Measurements from ENCODE around the gene HOXA3. TPM values are rescaled to one million over a fixed set of nuclear protein-coding genes. Genes with fewer than 3 reads are reported as not detected.
A peak's percentile ranks its signal among the peaks of the same experiment; 100 is the strongest.

HOXA3 gene
- total RNA-seq, 1 donor from 2014 or later: 12.1 TPM

DNA sequence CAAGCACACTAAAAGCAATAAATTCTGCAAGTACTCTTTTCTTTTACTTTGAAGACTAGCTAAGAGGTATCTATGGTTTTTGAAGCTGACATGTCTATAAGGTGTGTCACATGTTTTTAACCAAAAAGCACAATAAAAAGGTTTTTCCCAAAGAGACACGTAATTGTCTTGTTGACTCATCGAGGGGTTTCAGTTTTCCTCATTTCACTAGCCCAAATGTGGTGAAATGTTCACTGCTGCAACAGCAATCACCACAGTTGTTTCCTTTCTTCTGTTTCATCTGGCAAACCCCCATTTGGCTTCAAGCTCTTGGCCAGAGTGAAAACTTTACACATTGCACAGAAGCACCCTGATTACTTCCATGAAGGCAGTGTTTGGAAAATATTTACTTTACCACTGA lies 18.0 kb downstream of the HOXA3 start:
- no peak for TF ChIP-seq CTCF (IDR thresholded peaks at IDR 0.05)
- H3K36me3 Mint-ChIP-seq (ENCODE audit: low read depth): no peaks in the 10 kb centered on the region
- H3K4me1 Mint-ChIP-seq (ENCODE audit: low read depth): no peaks in the 10 kb centered on the region
- H3K27ac Mint-ChIP-seq (ENCODE audit: unreplicated experiment): no peak overlapping the region
- no peak overlapping the region for H3K4me3 Mint-ChIP-seq (ENCODE audit: unreplicated experiment)
- no peak for DNase-seq (ENCODE audit: low spot score)
- peaks cover 82% of the 10 kb centered on the region for H3K27me3 Mint-ChIP-seq (ENCODE audit: low read depth)
- no peaks in the 10 kb centered on the region for H3K9me3 Mint-ChIP-seq (ENCODE audit: low read depth)

DNA sequence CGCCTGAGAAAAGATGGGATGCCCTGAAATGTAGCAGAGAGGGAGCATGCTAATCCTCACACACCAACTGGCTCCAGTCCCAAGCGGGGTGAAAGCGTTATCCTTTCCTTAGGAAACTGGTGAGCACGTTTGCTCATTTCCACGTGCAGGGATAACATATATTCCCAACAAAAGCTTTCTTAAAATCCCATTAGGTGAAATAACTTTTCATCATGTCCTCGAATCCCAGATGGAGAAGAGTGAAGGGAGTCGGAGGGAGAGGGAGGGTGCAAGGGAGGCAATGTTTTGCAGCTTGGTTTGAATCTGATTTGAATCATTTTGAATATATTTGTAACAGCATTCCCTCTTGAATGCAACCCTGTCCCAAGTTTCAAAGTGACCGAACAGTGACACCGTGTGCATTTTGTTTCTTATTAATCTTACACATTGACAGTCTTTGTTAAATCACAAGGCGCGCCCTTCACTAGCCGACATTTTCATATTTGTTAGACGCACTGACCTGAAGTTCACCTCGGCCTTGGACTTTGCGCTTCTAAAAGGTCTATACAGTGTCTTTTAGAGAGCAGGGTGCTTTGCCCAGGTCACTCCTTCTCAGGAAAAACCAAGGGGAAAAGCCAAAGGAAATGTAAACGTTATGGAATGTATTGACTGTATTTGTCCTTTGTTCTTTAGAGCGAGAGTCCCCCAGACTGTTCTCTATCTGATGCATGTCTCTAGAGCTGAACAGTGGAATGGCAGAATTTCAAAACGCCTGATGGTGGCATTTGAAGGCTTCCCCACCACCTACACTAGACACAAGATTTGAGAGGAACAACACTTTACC lies 18.8 kb downstream of the HOXA3 start:
- H3K27me3 Mint-ChIP-seq (ENCODE audit: low read depth): peaks cover 85% of the 10 kb centered on the region
- H3K9me3 Mint-ChIP-seq (ENCODE audit: low read depth): no peaks in the 10 kb centered on the region
- DNase-seq (ENCODE audit: low spot score): no peak
- no peak for TF ChIP-seq CTCF (IDR thresholded peaks at IDR 0.05)
- peaks cover 5% of the 10 kb centered on the region for H3K36me3 Mint-ChIP-seq (ENCODE audit: low read depth)
- no peak overlapping the region for H3K27ac Mint-ChIP-seq (ENCODE audit: unreplicated experiment)
- H3K4me3 Mint-ChIP-seq (ENCODE audit: unreplicated experiment): no peak overlapping the region
- no peaks in the 10 kb centered on the region for H3K4me1 Mint-ChIP-seq (ENCODE audit: low read depth)

DNA sequence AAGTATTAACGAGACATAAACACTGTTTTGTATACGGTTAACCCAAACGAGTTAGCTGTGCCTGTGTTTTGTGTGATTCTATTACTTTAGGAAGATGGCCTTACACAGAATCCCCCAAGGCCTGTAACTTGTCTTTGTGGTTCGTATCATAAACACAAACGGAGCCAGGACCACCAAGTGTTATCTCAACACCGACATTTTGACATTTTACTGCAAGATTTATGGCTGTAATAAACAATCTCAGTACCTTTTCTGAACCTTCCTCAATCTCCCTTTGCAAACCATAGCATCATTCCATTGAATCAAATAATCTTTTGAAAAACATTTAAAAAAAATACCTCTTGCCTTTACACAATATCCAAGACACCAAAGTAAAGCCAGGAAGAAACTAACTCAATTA lies 19.4 kb downstream of the HOXA3 start:
- no peak overlapping the region for H3K4me3 Mint-ChIP-seq (ENCODE audit: unreplicated experiment)

GRCh38 chr7:27132214-27132613 lies 20.2 kb downstream of the HOXA3 start:
- no peak overlapping the region for H3K4me3 Mint-ChIP-seq (ENCODE audit: unreplicated experiment)
- no peak for TF ChIP-seq CTCF (IDR thresholded peaks at IDR 0.05)
- no peak for DNase-seq (ENCODE audit: low spot score)
- H3K27ac Mint-ChIP-seq (ENCODE audit: unreplicated experiment): no peak overlapping the region
- H3K36me3 Mint-ChIP-seq (ENCODE audit: low read depth): peaks cover 6% of the 10 kb centered on the region
- no peaks in the 10 kb centered on the region for H3K4me1 Mint-ChIP-seq (ENCODE audit: low read depth)
- H3K9me3 Mint-ChIP-seq (ENCODE audit: low read depth): no peaks in the 10 kb centered on the region
- H3K27me3 Mint-ChIP-seq (ENCODE audit: low read depth): peaks cover 85% of the 10 kb centered on the region

More for the DNA sequence above, 19.4 kb downstream of the HOXA3 start:
- H3K4me1 Mint-ChIP-seq (ENCODE audit: low read depth): no peaks in the 10 kb centered on the region
- no peak for DNase-seq (ENCODE audit: low spot score)
- no peak overlapping the region for H3K27ac Mint-ChIP-seq (ENCODE audit: unreplicated experiment)
- peaks cover 85% of the 10 kb centered on the region for H3K27me3 Mint-ChIP-seq (ENCODE audit: low read depth)
- no peaks in the 10 kb centered on the region for H3K9me3 Mint-ChIP-seq (ENCODE audit: low read depth)
- no peak for TF ChIP-seq CTCF (IDR thresholded peaks at IDR 0.05)
- H3K36me3 Mint-ChIP-seq (ENCODE audit: low read depth): peaks cover 6% of the 10 kb centered on the region

DNA sequence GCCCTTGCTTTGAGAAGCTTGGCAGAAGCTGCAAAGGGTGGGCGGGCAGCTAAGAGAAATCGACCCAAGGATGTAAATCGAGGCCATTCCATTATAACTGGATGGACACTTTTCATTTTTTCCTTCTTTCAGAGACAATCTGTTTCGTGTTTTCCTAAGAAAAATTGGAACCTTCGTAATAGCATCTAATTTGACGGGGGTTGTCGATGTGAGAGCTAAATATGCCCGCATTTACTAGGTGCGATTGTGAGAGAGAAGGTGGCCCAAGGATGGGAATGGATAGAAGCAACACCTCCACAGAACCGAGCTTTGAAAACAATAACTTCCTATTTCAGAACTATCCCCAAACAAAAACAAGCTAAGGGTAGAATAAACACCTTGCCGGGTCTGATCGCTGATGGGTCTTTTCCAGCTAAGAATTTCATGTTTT lies 21.0 kb downstream of the HOXA3 start:
- no peak for DNase-seq (ENCODE audit: low spot score)
- Mint-ChIP-seq H3K9me3 (ENCODE audit: low read depth) (no peaks in the 10 kb centered on the region), H3K36me3 (ENCODE audit: low read depth) (peaks cover 6% of the 10 kb centered on the region), H3K4me1 (ENCODE audit: low read depth) (no peaks in the 10 kb centered on the region), H3K4me3 (ENCODE audit: unreplicated experiment) (peak overlapping the region; percentile 46), H3K27ac (ENCODE audit: unreplicated experiment) (no peak overlapping the region), H3K27me3 (ENCODE audit: low read depth) (peaks cover 85% of the 10 kb centered on the region)
- no peak for TF ChIP-seq CTCF (IDR thresholded peaks at IDR 0.05)
